Measurements from ENCODE around the gene PHLPP1. TPM values are rescaled to one million over a fixed set of nuclear protein-coding genes. Genes with fewer than 3 reads are reported as not detected.

Gene PHLPP1
- total RNA-seq, 1 donor from 2014 or later, result 12.3 TPM

- H3K4me1 Mint-ChIP-seq, result no peaks in the 10 kb centered on the region
- intact Hi-C loops (cut with micrococcal nuclease), result no loop called here
- no peaks in the 10 kb centered on the region for H3K36me3 Mint-ChIP-seq (ENCODE audit: low read depth)
Observed at GRCh38 chr18:62759704-62760402, 44.5 kb downstream of the PHLPP1 start.

GRCh38 chr18:62760403-62760734, 45.0 kb downstream of the PHLPP1 start:
- intact Hi-C loops (cut with micrococcal nuclease), result no loop called here
- Mint-ChIP-seq H3K4me1 (no peaks in the 10 kb centered on the region), H3K4me3 (no peak overlapping the region), H3K27ac (no peak overlapping the region), H3K36me3 (ENCODE audit: low read depth) (no peaks in the 10 kb centered on the region), H3K9me3 (no peaks in the 10 kb centered on the region), H3K27me3 (no peaks in the 10 kb centered on the region)
- no peak for DNase-seq

More at GRCh38 chr18:62759704-62760402, 44.5 kb downstream of the PHLPP1 start:
- Mint-ChIP-seq H3K27me3 (no peaks in the 10 kb centered on the region), H3K9me3 (no peaks in the 10 kb centered on the region), H3K27ac (no peak overlapping the region), H3K4me3 (no peak overlapping the region)
- DNase-seq, result no peak

- no peak overlapping the region for H3K4me3 Mint-ChIP-seq
- H3K36me3 Mint-ChIP-seq (ENCODE audit: low read depth), result no peaks in the 10 kb centered on the region
- H3K27ac Mint-ChIP-seq, result no peak overlapping the region
- intact Hi-C loops (cut with micrococcal nuclease), result no loop called here
- no peaks in the 10 kb centered on the region for H3K27me3 Mint-ChIP-seq
- peaks cover 10% of the 10 kb centered on the region for H3K4me1 Mint-ChIP-seq
- DNase-seq, result no peak
- no peaks in the 10 kb centered on the region for H3K9me3 Mint-ChIP-seq
Observed at GRCh38 chr18:62763101-62763521, 47.8 kb downstream of the PHLPP1 start.

- no peak overlapping the region for H3K4me3 Mint-ChIP-seq
- intact Hi-C loops (cut with micrococcal nuclease), result loop anchor here (5.0 kb wide), 1 partner anchor 49 kb away; the partner anchor contains the start of gene PHLPP1
Observed at GRCh38 chr18:62766266-62766665, 50.9 kb downstream of the PHLPP1 start.

GRCh38 chr18:62767321-62767720, 52.0 kb downstream of the PHLPP1 start:
- Mint-ChIP-seq H3K36me3 (ENCODE audit: low read depth) (peaks cover 1% of the 10 kb centered on the region), H3K27ac (no peak overlapping the region), H3K9me3 (no peaks in the 10 kb centered on the region), H3K27me3 (no peaks in the 10 kb centered on the region), H3K4me3 (no peak overlapping the region), H3K4me1 (peaks cover 23% of the 10 kb centered on the region)
- intact Hi-C loops (cut with micrococcal nuclease), result loop anchor here (5.0 kb wide), 1 partner anchor 50 kb away; the partner anchor contains the start of gene PHLPP1
- no peak for DNase-seq

More at GRCh38 chr18:62766266-62766665, 50.9 kb downstream of the PHLPP1 start:
- Mint-ChIP-seq H3K27ac (no peak overlapping the region), H3K36me3 (ENCODE audit: low read depth) (no peaks in the 10 kb centered on the region), H3K4me1 (peaks cover 16% of the 10 kb centered on the region), H3K27me3 (no peaks in the 10 kb centered on the region), H3K9me3 (no peaks in the 10 kb centered on the region)
- DNase-seq, result no peak

- H3K9me3 Mint-ChIP-seq, result no peaks in the 10 kb centered on the region
- DNase-seq, result no peak
- intact Hi-C loops (cut with micrococcal nuclease), result loop anchor here (5.0 kb wide), 1 partner anchor 51 kb away; the partner anchor contains the start of gene PHLPP1
- H3K4me1 Mint-ChIP-seq, result peaks cover 23% of the 10 kb centered on the region
- peaks cover 1% of the 10 kb centered on the region for H3K36me3 Mint-ChIP-seq (ENCODE audit: low read depth)
- no peak overlapping the region for H3K4me3 Mint-ChIP-seq
- H3K27ac Mint-ChIP-seq, result no peak overlapping the region
- H3K27me3 Mint-ChIP-seq, result no peaks in the 10 kb centered on the region
Observed at GRCh38 chr18:62767836-62768557, 52.7 kb downstream of the PHLPP1 start.

GRCh38 chr18:62768558-62768943, 53.2 kb downstream of the PHLPP1 start:
- Mint-ChIP-seq H3K4me1 (peaks cover 24% of the 10 kb centered on the region), H3K9me3 (no peaks in the 10 kb centered on the region), H3K36me3 (ENCODE audit: low read depth) (peaks cover 1% of the 10 kb centered on the region), H3K27me3 (no peaks in the 10 kb centered on the region), H3K4me3 (no peak overlapping the region), H3K27ac (no peak overlapping the region)
- intact Hi-C loops (cut with micrococcal nuclease), result loop anchor here (5.0 kb wide), 1 partner anchor 51 kb away; the partner anchor contains the start of gene PHLPP1
- DNase-seq, result no peak

- Mint-ChIP-seq H3K36me3 (ENCODE audit: low read depth) (peaks cover 3% of the 10 kb centered on the region), H3K4me1 (peaks cover 26% of the 10 kb centered on the region), H3K4me3 (no peak overlapping the region), H3K27me3 (no peaks in the 10 kb centered on the region), H3K9me3 (no peaks in the 10 kb centered on the region), H3K27ac (no peak overlapping the region)
- no peak for DNase-seq
- intact Hi-C loops (cut with micrococcal nuclease), result loop anchor here (5.0 kb wide), 1 partner anchor 52 kb away; the partner anchor contains the start of gene PHLPP1
Observed at GRCh38 chr18:62769216-62769615, 53.9 kb downstream of the PHLPP1 start.

GRCh38 chr18:62771494-62772270, 56.3 kb downstream of the PHLPP1 start:
- Mint-ChIP-seq H3K27ac (peak overlapping the region; percentile 79), H3K27me3 (no peaks in the 10 kb centered on the region), H3K36me3 (ENCODE audit: low read depth) (peaks cover 3% of the 10 kb centered on the region), H3K4me3 (peak overlapping the region; percentile 13), H3K4me1 (peaks cover 24% of the 10 kb centered on the region), H3K9me3 (no peaks in the 10 kb centered on the region)
- no peak for DNase-seq
- intact Hi-C loops (cut with micrococcal nuclease), result loop anchor here (1.0 kb wide), 1 partner anchor 13 kb away; no protein-coding TSS in a partner anchor

- Mint-ChIP-seq H3K4me1 (peaks cover 20% of the 10 kb centered on the region), H3K4me3 (no peak overlapping the region), H3K27me3 (no peaks in the 10 kb centered on the region), H3K27ac (no peak overlapping the region), H3K9me3 (no peaks in the 10 kb centered on the region), H3K36me3 (ENCODE audit: low read depth) (peaks cover 6% of the 10 kb centered on the region)
- no peak for DNase-seq
- intact Hi-C loops (cut with micrococcal nuclease), result no loop called here
Observed at GRCh38 chr18:62772860-62773584, 57.7 kb downstream of the PHLPP1 start.

- H3K4me1 Mint-ChIP-seq, result peaks cover 15% of the 10 kb centered on the region
- no peaks in the 10 kb centered on the region for H3K9me3 Mint-ChIP-seq
- no peak overlapping the region for H3K4me3 Mint-ChIP-seq
- peaks cover 6% of the 10 kb centered on the region for H3K36me3 Mint-ChIP-seq (ENCODE audit: low read depth)
- intact Hi-C loops (cut with micrococcal nuclease), result no loop called here
- no peak overlapping the region for H3K27ac Mint-ChIP-seq
- no peaks in the 10 kb centered on the region for H3K27me3 Mint-ChIP-seq
- DNase-seq, result no peak
Observed at GRCh38 chr18:62773691-62774090, 58.4 kb downstream of the PHLPP1 start.

GRCh38 chr18:62776024-62776570, 60.8 kb downstream of the PHLPP1 start:
- peaks cover 6% of the 10 kb centered on the region for H3K36me3 Mint-ChIP-seq (ENCODE audit: low read depth)
- H3K9me3 Mint-ChIP-seq, result no peaks in the 10 kb centered on the region
- no peak for DNase-seq
- H3K27me3 Mint-ChIP-seq, result no peaks in the 10 kb centered on the region
- no peak overlapping the region for H3K27ac Mint-ChIP-seq
- no peak overlapping the region for H3K4me3 Mint-ChIP-seq
- intact Hi-C loops (cut with micrococcal nuclease), result no loop called here
- H3K4me1 Mint-ChIP-seq, result peaks cover 18% of the 10 kb centered on the region

- peaks cover 17% of the 10 kb centered on the region for H3K4me1 Mint-ChIP-seq
- no peaks in the 10 kb centered on the region for H3K27me3 Mint-ChIP-seq
- DNase-seq, result no peak
- H3K27ac Mint-ChIP-seq, result no peak overlapping the region
- H3K36me3 Mint-ChIP-seq (ENCODE audit: low read depth), result peaks cover 4% of the 10 kb centered on the region
- intact Hi-C loops (cut with micrococcal nuclease), result no loop called here
- no peaks in the 10 kb centered on the region for H3K9me3 Mint-ChIP-seq
- H3K4me3 Mint-ChIP-seq, result no peak overlapping the region
Observed at GRCh38 chr18:62777814-62778213, 62.5 kb downstream of the PHLPP1 start.
